CD4-positive, alpha-beta T cell treated with Interleukin-15 for 1 hour (primary cell): ENCODE measurements around the gene APOA5.
A peak's percentile ranks its signal among the peaks of the same experiment; 100 is the strongest.
"Not testable (repeated sequence)": the region's sequence is repeated elsewhere in the genome, so short reads cannot be mapped to it uniquely, and the experiment has no call there.

Experiments
- DNase-seq: peaks from one replicate; pipeline ENCODE4 v3.0.0-alpha.2; 2020

Gene APOA5

DNA sequence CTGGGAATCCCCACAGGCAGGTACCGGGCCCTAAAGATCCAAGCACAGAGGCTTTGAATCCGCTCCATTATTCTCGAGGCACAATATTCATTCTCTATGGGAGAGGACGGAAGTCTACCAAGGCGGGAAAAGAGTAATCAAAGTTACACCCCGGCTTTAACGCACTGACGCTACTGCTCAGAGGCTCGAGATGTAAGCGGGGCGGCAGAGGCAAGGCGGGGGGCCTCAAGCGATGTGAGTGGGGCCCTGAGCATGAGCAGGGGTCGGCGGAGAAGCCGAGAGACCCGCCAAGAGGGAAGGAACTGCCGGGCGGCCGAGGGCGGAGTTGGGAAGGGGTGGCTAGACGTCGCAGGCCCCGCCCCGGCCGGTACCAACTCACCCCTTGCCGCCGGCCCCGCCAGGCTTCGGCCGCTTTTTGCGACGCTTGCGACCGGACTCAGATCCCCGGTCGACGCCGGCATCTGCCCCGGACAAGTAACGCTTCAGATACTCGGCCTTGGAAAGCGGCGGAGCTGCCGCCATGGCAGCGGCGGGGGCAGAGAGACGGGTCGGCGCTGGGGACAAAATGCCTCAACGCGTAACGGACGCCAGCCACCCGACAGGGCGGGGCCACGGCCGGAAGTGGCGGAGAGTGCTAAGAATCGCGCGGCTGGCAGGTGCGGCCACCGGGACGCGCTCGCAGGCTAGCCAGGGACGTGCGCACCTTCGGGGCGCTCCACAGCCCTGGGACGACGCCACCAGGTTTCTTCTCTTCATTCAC lies 19.1 kb downstream of the APOA5 start, which contains the start of gene BUD13:
BUD13 (minus strand) TSS at position 545 of the 760 bp plus-strand sequence; CDS start at position 522, 23 bp downstream.
- peak; percentile 91 for DNase-seq

DNA sequence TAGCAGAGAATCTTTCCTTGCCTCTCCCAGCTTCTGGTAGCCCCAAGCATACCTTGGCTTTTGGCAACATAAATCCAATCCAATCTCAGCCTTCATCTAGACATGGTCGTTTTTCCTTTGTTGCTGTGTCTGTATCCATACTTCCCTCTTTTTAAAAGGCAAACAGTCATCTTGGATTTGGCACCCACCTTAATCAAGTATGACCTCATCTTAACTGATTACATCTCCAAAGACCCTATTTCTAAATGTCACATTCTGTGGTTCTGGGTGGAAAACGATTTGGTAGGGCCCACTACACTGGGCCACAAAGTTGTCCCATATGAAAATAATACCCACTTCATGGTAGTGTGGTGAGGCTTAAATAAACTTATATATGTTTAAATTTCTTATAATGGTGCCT lies 19.7 kb downstream of the APOA5 start:
- DNase-seq, result no peak

DNA sequence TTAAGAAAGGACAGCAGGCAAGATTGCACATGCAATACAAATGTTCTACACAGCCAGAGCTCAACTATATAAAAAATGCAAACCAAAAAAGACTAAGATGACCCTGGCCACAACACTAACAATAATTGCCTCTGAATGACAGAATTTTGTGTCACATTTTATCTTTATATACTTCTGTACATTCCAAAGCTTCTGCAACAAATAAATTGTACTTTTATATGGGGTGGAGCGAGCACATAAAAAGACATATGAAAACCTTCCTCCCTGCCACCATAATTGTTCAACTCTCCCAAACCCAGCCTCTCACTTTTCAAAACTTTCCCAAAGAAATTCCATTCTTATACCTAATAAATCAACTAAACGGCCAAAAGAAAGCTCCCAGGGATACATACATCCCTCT lies 29.5 kb downstream of the APOA5 start:
- no peak for DNase-seq

DNA sequence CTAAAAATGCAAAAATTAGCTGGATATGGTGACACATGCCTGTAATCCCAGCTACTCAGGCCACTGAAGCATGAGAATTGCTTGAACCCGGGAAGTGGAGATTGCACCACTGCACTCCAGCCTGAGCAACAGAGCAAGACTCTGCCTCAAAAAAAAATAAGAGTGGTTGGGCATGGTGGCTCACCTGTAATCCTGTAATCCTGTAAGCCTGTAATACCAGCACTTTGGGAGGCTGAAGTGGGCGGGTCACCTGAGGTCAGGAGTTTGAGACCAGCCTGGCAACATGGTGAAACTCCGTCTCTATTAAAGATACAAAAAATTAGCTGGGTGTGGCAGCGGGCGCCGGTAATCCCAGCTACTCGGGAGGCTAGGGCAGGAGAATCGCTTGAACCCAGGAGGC lies 35.6 kb downstream of the APOA5 start:
- DNase-seq, result not testable (repeated sequence)

DNA sequence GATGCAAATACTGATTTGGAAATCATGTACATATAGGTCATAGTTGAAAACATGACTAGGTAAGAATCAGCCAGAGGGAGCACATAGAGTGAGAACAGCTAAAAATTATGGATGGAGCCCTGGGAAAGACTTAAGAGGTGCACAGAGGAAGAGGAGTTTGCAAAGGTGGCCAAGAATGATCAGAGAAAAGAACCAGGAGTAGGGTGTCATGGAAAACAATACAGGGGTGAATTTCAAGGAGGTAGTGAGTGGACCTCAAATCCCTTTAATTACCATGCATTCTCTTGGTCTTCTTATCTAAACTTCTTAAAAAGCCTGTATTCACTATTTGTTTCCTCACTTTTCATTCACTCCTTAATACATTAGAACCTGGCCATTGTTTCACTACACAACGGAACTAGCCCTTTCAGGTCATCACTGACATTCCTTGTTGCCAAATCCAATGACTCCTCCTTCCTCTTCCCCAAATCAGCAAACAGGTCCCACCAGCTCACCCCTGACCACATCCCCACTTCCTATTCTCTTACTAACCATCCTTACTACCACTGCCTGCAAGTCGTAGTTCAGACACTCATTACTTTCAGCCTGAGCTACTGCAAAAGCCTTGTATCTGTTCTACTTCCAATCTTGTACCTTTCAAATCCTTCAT lies 41.5 kb downstream of the APOA5 start:
- no peak for DNase-seq

DNA sequence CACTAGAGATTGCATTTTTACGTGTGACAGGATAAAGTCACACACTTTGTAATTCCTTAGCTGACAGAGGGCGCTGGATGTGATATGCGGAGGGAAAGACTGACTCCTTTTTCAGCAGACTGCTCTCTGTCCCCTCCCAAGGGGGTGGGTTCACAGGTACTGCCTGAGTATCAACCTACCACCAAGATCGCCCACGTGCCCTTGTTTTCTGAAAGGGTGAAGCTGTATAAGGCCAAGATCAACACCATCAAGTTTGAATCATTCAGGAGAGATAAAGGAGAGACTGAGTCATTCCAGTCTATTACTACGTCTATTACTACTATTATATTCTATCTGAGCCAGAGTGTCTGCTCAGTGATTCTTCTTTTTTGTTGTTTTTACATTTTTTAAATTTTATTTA lies 49.6 kb downstream of the APOA5 start:
- no peak for DNase-seq

DNA sequence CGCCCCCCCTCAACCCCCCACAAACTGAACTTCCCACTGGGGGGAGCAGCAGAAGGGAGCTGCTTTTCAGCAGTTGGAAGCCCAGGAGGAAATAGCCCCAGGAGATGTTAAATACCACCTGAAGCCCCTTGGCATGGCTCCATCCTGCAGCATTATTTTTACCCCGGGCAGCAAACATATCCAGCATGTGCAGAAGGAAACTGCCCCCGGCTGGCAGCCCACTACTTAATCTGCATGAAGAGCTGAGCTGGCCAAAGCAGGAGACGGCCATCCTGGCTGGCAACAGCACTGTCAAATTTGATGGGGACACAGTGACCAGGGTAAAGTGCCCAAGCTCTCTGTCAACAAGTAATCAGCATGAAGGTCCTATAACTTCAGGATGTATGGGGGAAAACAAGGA lies 50.9 kb downstream of the APOA5 start:
- no peak for DNase-seq
